HS-5 (cell line): ENCODE data around the gene RTL10.

Experiments used
- DNase-seq: peaks from one replicate; pipeline ENCODE4 v3.0.0-alpha.2; 2012; ENCODE audit warnings: low read depth

The RTL10 gene

GRCh38 chr22:19823191-19823901 lies 31.3 kb downstream of the RTL10 start:
- no peak for DNase-seq

GRCh38 chr22:19822301-19823117 lies 32.2 kb downstream of the RTL10 start:
- no peak for DNase-seq

GRCh38 chr22:19821523-19822300 lies 33.0 kb downstream of the RTL10 start:
- no peak for DNase-seq

- no peak for DNase-seq
Measured at GRCh38 chr22:19820880-19821522, 33.7 kb downstream of the RTL10 start.

- no peak for DNase-seq
Measured at GRCh38 chr22:19819911-19820879, 34.5 kb downstream of the RTL10 start.

- DNase-seq = no peak
Measured at GRCh38 chr22:19819208-19819910, 35.3 kb downstream of the RTL10 start.

- no peak for DNase-seq
Measured at GRCh38 chr22:19818324-19819207, 36.1 kb downstream of the RTL10 start.

- no peak for DNase-seq
Measured at GRCh38 chr22:19816372-19817119, 38.1 kb downstream of the RTL10 start.

GRCh38 chr22:19815823-19816290 lies 38.8 kb downstream of the RTL10 start:
- no peak for DNase-seq

GRCh38 chr22:19815093-19815822 lies 39.4 kb downstream of the RTL10 start:
- DNase-seq = no peak

- no peak for DNase-seq
Measured at GRCh38 chr22:19814428-19814827, 40.2 kb downstream of the RTL10 start.

GRCh38 chr22:19812910-19813309 lies 41.8 kb downstream of the RTL10 start:
- DNase-seq = no peak

- DNase-seq = no peak
Measured at GRCh38 chr22:19811811-19812771, 42.6 kb downstream of the RTL10 start.

GRCh38 chr22:19811211-19811621 lies 43.5 kb downstream of the RTL10 start:
- DNase-seq = no peak

- DNase-seq = no peak
Measured at GRCh38 chr22:19810381-19811201, 44.1 kb downstream of the RTL10 start.

GRCh38 chr22:19809741-19810140 lies 44.9 kb downstream of the RTL10 start:
- no peak for DNase-seq
